Measurements from ENCODE around the gene ZP3.
"Not testable (repeated sequence)": the region's sequence is repeated elsewhere in the genome, so short reads cannot be mapped to it uniquely, and the experiment has no call there.

The ZP3 gene

GRCh38 chr7:76424413-76425111 lies at the start of gene ZP3:
TSS of gene ZP3 (plus strand) at chr7:76424950. CDS start at chr7:76424965, 15 bp downstream.
- peak; percentile 34 for DNase-seq (ENCODE audit: low spot score)

- no peak for DNase-seq (ENCODE audit: low spot score)
Measured at GRCh38 chr7:76375251-76375650, 49.5 kb upstream of the ZP3 start.

GRCh38 chr7:76377186-76377918 lies 47.4 kb upstream of the ZP3 start:
- no peak for DNase-seq (ENCODE audit: low spot score)

GRCh38 chr7:76380623-76380966 lies 44.2 kb upstream of the ZP3 start:
- no peak for DNase-seq (ENCODE audit: low spot score)

- DNase-seq (ENCODE audit: low spot score) = no peak
Measured at GRCh38 chr7:76381814-76382213, 42.9 kb upstream of the ZP3 start.

- DNase-seq (ENCODE audit: low spot score) = no peak
Measured at GRCh38 chr7:76383089-76383944, 41.4 kb upstream of the ZP3 start.

GRCh38 chr7:76386691-76387260 lies 38.0 kb upstream of the ZP3 start:
- no peak for DNase-seq (ENCODE audit: low spot score)

- not testable (repeated sequence) for DNase-seq (ENCODE audit: low spot score)
Measured at GRCh38 chr7:76387789-76388188, 37.0 kb upstream of the ZP3 start.

GRCh38 chr7:76390092-76390491 lies 34.7 kb upstream of the ZP3 start:
- DNase-seq (ENCODE audit: low spot score) = no peak

GRCh38 chr7:76392531-76393115 lies 32.1 kb upstream of the ZP3 start:
- no peak for DNase-seq (ENCODE audit: low spot score)

GRCh38 chr7:76393116-76394031 lies 31.4 kb upstream of the ZP3 start:
- DNase-seq (ENCODE audit: low spot score) = peak; percentile 93

- no peak for DNase-seq (ENCODE audit: low spot score)
Measured at GRCh38 chr7:76394957-76395356, 29.8 kb upstream of the ZP3 start.

- not testable (repeated sequence) for DNase-seq (ENCODE audit: low spot score)
Measured at GRCh38 chr7:76395605-76395964, 29.2 kb upstream of the ZP3 start.

GRCh38 chr7:76395965-76396726 lies 28.6 kb upstream of the ZP3 start:
- no peak for DNase-seq (ENCODE audit: low spot score)

- DNase-seq (ENCODE audit: low spot score) = no peak
Measured at GRCh38 chr7:76396864-76397263, 27.9 kb upstream of the ZP3 start.

- DNase-seq (ENCODE audit: low spot score) = peak; percentile 83
Measured at GRCh38 chr7:76397409-76398183, 27.2 kb upstream of the ZP3 start.

GRCh38 chr7:76400248-76400647 lies 24.5 kb upstream of the ZP3 start:
- DNase-seq (ENCODE audit: low spot score) = no peak

- DNase-seq (ENCODE audit: low spot score) = not testable (repeated sequence)
Measured at GRCh38 chr7:76403097-76403496, 21.7 kb upstream of the ZP3 start.

- no peak for DNase-seq (ENCODE audit: low spot score)
Measured at GRCh38 chr7:76403780-76404494, 20.8 kb upstream of the ZP3 start.

All from kidney tubule cell (primary cell).